ENCODE results near the gene PKD2L2.

PKD2L2 gene

DNA sequence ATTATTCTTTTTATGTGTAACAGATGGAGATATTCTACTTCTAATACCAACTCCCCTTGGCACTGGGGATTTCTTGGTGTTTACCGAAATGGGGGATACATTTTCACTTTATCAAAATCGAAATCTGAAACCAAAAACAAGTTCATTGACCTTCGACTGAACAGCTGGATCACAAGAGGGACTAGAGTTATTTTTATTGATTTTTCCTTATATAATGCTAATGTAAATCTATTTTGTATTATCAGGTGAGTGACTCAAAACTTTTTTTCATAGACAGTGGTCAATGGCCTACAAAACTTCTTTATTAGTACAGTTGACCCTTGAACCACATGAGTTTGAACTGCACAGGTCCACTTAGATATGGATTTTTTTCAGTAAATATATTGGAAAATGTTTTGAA, 10.2 kb downstream of the PKD2L2 start:
- ChIA-PET CTCF (interaction anchor here (0.6 kb wide), 1 partner anchor 8 kb away, joined by 3 read pairs; no protein-coding TSS in a partner anchor), POLR2A (no interaction called here)
- Histone ChIP-seq H3K27ac (ENCODE audit: extremely low read depth, low read depth, low read length) (no peak overlapping the region), H3K36me3 (ENCODE audit: control insufficient read depth in 2 of 2, insufficient read depth in 1 of 2, low read length in 2 of 2) (no peaks in the 10 kb centered on the region), H3K4me1 (ENCODE audit: control insufficient read depth, insufficient read depth, low read length) (peaks cover 3% of the 10 kb centered on the region; the same call in 1 of the 2 replicates), H3K4me3 (ENCODE audit: low read depth, low read length) (no peak overlapping the region), H3K9me3 (ENCODE audit: control insufficient read depth, insufficient read depth, low read depth, low read length) (no peaks in the 10 kb centered on the region)
- TF ChIP-seq ZNF354C (tag by site-specific recombination; IDR thresholded peaks at IDR 0.05; ENCODE audit: borderline replicate concordance, low read depth) (no peak), MZF1 (tag by site-specific recombination; IDR thresholded peaks at IDR 0.05; ENCODE audit: borderline replicate concordance) (peak; percentile 50; the same call in 1 of the 2 replicates)

DNA sequence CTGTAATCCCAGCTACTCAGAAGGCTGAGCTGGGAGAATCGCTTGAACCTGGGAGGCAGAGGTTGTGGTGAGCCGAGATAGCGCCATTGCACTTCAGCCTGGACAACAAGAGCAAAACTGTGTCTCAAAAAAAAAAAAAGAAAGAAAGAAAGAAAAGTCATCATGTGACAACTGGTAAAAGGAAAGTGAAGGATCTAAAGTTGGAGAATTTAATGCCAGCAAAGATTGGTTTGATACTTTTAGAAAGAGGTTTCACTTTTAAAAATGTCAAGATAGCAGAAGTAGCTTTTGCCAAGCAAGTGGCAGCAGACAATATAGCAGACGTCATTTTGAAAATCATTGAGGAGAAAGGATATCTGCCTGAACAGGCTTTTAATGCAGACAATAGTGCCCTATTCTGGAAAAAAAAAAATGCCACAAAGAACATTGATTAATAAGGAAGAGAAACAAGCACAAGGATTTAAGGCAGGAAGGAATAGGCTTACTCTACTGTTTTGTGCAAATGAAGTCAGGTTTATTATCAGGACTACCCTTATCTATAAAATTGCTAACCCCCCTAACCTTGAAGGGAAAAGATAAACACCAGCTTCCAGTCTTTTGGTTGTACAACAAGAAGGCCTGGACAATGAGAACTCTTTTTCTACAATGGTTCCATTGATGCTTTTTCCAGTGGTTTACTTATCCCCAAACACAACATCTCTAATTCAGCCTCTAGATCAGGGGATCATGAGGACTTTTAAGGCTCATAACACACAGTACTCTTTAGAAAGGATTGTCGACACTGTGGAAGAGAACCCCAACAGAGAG, 12.0 kb downstream of the PKD2L2 start:
- H3K27ac ChIP-seq (ENCODE audit: extremely low read depth, low read depth, low read length): no peak overlapping the region
- H3K36me3 ChIP-seq (ENCODE audit: control insufficient read depth in 2 of 2, insufficient read depth in 1 of 2, low read length in 2 of 2): no peaks in the 10 kb centered on the region
- ChIA-PET CTCF (interaction anchor here (1.8 kb wide), 1 partner anchor 10 kb away, joined by 10 read pairs; no protein-coding TSS in a partner anchor), POLR2A (no interaction called here)
- H3K4me1 ChIP-seq (ENCODE audit: control insufficient read depth, insufficient read depth, low read length): peaks cover 3% of the 10 kb centered on the region; the same call in 1 of the 2 replicates
- no peak overlapping the region for H3K4me3 ChIP-seq (ENCODE audit: low read depth, low read length)
- no peak for TF ChIP-seq ZNF658 (tag by site-specific recombination; IDR thresholded peaks at IDR 0.05)
- peak; percentile 62 for TF ChIP-seq PRDM1 (tag by site-specific recombination; IDR thresholded peaks at IDR 0.05)
- 0 out of 2 replicates have a peak, but pooled peaks have one; percentile 35 for TF ChIP-seq ZNF335 (tag by site-specific recombination; conservative IDR thresholded peaks at IDR 0.05)
- TF ChIP-seq TCF7L2 (IDR thresholded peaks at IDR 0.05; ENCODE audit: borderline replicate concordance, low read depth, low read length): no peak
- H3K9me3 ChIP-seq (ENCODE audit: control insufficient read depth, insufficient read depth, low read depth, low read length): no peaks in the 10 kb centered on the region

DNA sequence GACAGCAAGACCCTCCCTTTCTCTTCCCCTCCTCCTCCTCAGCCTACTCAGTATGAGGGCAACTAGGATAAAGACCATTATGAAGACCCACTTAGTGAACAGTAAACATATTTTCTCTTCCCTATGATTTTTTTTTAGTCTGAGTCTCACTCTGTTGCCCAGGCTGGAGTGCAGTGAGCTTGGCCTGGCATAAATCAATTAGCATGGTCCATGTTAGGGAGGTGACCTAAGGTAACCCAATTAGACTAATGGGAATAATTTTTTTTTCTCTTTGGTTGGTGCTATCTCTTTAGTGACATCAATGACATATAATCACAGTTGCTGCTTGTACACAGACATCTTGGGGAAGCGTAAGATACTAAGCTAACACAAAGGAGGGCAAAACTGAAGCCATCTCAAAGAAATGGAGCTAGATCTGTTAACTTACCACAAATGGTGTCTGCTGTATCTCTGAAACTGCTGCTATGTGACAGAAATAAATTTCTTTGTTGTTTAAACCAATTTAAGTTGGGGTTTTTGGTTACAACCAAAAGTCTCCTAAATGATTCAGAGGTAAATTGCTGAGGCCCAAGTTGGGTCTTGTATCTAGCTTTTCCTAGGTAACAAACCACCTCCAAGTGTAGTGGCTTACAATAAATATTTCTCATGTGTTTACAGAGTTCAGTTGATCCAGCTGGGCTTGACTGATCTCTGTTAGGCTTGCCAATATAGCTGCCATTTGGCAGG, 13.3 kb downstream of the PKD2L2 start:
- POLR2A ChIA-PET: interaction anchor here (0.5 kb wide), 1 partner anchor 232 kb away, joined by 3 read pairs; no protein-coding TSS in a partner anchor
- peaks cover 3% of the 10 kb centered on the region; the same call in 1 of the 2 replicates for H3K4me1 ChIP-seq (ENCODE audit: control insufficient read depth, insufficient read depth, low read length)
- TF ChIP-seq, protein P1, sequence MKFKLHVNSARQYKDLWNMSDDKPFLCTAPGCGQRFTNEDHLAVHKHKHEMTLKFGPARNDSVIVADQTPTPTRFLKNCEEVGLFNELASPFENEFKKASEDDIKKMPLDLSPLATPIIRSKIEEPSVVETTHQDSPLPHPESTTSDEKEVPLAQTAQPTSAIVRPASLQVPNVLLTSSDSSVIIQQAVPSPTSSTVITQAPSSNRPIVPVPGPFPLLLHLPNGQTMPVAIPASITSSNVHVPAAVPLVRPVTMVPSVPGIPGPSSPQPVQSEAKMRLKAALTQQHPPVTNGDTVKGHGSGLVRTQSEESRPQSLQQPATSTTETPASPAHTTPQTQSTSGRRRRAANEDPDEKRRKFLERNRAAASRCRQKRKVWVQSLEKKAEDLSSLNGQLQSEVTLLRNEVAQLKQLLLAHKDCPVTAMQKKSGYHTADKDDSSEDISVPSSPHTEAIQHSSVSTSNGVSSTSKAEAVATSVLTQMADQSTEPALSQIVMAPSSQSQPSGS (tag by site-specific recombination; IDR thresholded peaks at IDR 0.05; ENCODE audit: low read depth): no peak
- TF ChIP-seq ZNF274 (IDR thresholded peaks at IDR 0.05; ENCODE audit: low read length) (no peak), ZNF274 (tag by site-specific recombination; IDR thresholded peaks at IDR 0.05; ENCODE audit: borderline replicate concordance) (no peak), ZNF248 (tag by site-specific recombination; IDR thresholded peaks at IDR 0.05) (no peak), ZNF16 (tag by site-specific recombination; IDR thresholded peaks at IDR 0.05; ENCODE audit: low read depth) (no peak), ZNF223 (tag by site-specific recombination; IDR thresholded peaks at IDR 0.05) (no peak), ZNF140 (tag by site-specific recombination; IDR thresholded peaks at IDR 0.05) (no peak), YY2 (tag by site-specific recombination; IDR thresholded peaks at IDR 0.05) (no peak), KLF16 (tag by site-specific recombination; IDR thresholded peaks at IDR 0.05) (no peak), ZNF621 (tag by site-specific recombination; IDR thresholded peaks at IDR 0.05) (no peak), ZNF184 (tag by site-specific recombination; IDR thresholded peaks at IDR 0.05) (no peak), ZNF555 (tag by site-specific recombination; conservative IDR thresholded peaks at IDR 0.05) (no peak), ZNF19 (tag by site-specific recombination; IDR thresholded peaks at IDR 0.05; ENCODE audit: low read depth) (no peak), SCRT1 (tag by site-specific recombination; IDR thresholded peaks at IDR 0.05; ENCODE audit: borderline replicate concordance) (no peak), ZNF830 (tag by site-specific recombination; IDR thresholded peaks at IDR 0.05; ENCODE audit: low read depth) (no peak), ZNF600 (tag by site-specific recombination; IDR thresholded peaks at IDR 0.05) (no peak)
- TF ChIP-seq, protein P2, sequence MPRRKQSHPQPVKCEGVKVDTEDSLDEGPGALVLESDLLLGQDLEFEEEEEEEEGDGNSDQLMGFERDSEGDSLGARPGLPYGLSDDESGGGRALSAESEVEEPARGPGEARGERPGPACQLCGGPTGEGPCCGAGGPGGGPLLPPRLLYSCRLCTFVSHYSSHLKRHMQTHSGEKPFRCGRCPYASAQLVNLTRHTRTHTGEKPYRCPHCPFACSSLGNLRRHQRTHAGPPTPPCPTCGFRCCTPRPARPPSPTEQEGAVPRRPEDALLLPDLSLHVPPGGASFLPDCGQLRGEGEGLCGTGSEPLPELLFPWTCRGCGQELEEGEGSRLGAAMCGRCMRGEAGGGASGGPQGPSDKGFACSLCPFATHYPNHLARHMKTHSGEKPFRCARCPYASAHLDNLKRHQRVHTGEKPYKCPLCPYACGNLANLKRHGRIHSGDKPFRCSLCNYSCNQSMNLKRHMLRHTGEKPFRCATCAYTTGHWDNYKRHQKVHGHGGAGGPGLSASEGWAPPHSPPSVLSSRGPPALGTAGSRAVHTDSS (tag by site-specific recombination; IDR thresholded peaks at IDR 0.05): no peak
- TF ChIP-seq, protein P3, sequence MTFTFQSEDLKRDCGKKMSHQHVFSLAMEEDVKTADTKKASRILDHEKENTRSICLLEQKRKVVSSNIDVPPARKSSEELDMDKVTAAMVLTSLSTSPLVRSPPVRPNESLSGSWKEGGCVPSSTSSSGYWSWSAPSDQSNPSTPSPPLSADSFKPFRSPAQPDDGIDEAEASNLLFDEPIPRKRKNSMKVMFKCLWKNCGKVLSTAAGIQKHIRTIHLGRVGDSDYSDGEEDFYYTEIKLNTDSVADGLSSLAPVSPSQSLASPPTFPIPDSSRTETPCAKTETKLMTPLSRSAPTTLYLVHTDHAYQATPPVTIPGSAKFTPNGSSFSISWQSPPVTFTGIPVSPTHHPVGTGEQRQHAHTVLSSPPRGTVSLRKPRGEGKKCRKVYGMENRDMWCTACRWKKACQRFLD (tag by site-specific recombination; IDR thresholded peaks at IDR 0.05): no peak
- CTCF ChIA-PET: interaction anchor here (1.2 to 1.8 kb wide), 2 partner anchors 12 to 133 kb away, joined by 3 to 10 read pairs; no protein-coding TSS in a partner anchor
- no peak overlapping the region for H3K4me3 ChIP-seq (ENCODE audit: low read depth, low read length)
- H3K36me3 ChIP-seq (ENCODE audit: control insufficient read depth in 2 of 2, insufficient read depth in 1 of 2, low read length in 2 of 2): no peaks in the 10 kb centered on the region
- no peak overlapping the region for H3K27ac ChIP-seq (ENCODE audit: extremely low read depth, low read depth, low read length)
- no peaks in the 10 kb centered on the region for H3K9me3 ChIP-seq (ENCODE audit: control insufficient read depth, insufficient read depth, low read depth, low read length)
